ENCODE results near the gene GAREM1.

DNA sequence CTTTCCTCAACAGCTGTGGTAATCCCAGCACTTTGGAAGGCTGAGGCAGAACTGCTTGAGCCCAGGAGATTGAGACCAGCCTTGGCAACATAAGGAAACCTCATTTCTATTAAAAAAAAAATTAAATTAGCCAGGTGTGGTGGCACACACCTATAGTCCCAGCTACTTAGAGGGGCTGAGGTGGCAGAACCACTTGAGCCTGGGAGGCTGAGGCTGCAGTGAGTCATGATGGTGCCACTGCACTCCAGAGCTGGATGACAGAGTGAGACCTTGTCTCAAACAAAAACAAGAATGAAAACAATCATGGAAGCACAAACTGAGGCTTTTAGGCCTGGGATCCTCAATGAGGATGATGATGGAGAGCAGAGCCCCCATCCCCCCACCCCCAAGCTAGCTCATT, 19.8 kb downstream of the GAREM1 start:
- TF ChIP-seq, protein P1, sequence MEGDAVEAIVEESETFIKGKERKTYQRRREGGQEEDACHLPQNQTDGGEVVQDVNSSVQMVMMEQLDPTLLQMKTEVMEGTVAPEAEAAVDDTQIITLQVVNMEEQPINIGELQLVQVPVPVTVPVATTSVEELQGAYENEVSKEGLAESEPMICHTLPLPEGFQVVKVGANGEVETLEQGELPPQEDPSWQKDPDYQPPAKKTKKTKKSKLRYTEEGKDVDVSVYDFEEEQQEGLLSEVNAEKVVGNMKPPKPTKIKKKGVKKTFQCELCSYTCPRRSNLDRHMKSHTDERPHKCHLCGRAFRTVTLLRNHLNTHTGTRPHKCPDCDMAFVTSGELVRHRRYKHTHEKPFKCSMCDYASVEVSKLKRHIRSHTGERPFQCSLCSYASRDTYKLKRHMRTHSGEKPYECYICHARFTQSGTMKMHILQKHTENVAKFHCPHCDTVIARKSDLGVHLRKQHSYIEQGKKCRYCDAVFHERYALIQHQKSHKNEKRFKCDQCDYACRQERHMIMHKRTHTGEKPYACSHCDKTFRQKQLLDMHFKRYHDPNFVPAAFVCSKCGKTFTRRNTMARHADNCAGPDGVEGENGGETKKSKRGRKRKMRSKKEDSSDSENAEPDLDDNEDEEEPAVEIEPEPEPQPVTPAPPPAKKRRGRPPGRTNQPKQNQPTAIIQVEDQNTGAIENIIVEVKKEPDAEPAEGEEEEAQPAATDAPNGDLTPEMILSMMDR (IDR thresholded peaks at IDR 0.05) = no peak
- TF ChIP-seq TCF7L2 (IDR thresholded peaks at IDR 0.05; ENCODE audit: low read depth, low read length) (no peak), SIN3A (IDR thresholded peaks at IDR 0.05; ENCODE audit: borderline replicate concordance, insufficient read depth, low read depth, low read length) (no peak)

Measured in Panc1 (cell line).